NB4 (cell line): Measurements from ENCODE around the gene MNX1.

ENCODE experiments used
- POLR2A ChIP-seq: IDR thresholded peaks from 2 replicates; pipeline ENCODE4 v1.6.1; 2011; ENCODE audit warnings: mild to moderate bottlenecking; ENCODE audit not compliant: insufficient read length; ENCODE audit errors: extremely low read depth
- TF ChIP-seq, protein P1 (sequence below): IDR thresholded peaks from one replicate; pipeline ENCODE4 v1.5.1; 2012; ENCODE audit warnings: low read depth, low read length

DNA sequence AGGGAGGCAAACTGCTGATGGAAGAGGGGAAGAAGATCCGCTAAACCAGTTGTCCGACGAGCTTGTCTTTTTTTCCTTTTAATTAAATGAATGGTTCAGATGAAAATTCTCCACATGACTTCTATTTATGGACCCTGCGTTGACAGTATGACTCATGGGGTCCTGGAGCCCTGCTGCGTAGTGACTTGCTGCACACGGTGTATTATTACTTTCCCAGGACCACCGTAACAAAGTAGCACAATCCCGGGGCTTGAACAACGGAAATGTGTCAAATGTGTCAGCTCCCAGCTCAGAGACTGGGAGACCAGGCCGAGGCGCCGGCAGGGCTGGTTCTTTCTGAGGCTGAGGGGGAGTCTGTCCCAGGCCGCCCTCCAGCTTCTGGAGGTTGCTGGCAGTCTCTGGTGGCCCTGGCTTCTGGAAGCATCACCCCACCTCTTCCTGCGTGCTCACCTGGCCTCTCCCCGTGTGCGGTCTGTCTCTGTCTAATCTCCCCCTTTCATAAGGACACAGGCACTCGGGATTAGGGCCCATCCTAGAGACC lies 33.8 kb upstream of the MNX1 start:
- no peak for TF ChIP-seq POLR2A
- TF ChIP-seq, protein P1, sequence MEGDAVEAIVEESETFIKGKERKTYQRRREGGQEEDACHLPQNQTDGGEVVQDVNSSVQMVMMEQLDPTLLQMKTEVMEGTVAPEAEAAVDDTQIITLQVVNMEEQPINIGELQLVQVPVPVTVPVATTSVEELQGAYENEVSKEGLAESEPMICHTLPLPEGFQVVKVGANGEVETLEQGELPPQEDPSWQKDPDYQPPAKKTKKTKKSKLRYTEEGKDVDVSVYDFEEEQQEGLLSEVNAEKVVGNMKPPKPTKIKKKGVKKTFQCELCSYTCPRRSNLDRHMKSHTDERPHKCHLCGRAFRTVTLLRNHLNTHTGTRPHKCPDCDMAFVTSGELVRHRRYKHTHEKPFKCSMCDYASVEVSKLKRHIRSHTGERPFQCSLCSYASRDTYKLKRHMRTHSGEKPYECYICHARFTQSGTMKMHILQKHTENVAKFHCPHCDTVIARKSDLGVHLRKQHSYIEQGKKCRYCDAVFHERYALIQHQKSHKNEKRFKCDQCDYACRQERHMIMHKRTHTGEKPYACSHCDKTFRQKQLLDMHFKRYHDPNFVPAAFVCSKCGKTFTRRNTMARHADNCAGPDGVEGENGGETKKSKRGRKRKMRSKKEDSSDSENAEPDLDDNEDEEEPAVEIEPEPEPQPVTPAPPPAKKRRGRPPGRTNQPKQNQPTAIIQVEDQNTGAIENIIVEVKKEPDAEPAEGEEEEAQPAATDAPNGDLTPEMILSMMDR, result no peak
